OCI-M2 (cell line): ENCODE data around the gene COX7B2.

Source experiments
- DNase-seq: peaks from one replicate; lab custom pipeline; 2025; ENCODE audit not compliant: unreplicated experiment; lab: John Stamatoyannopoulos, UW

Gene COX7B2

GRCh38 chr4:46890056-46890455 lies 19.0 kb downstream of the COX7B2 start:
- DNase-seq = no peak

- no peak for DNase-seq
Observed at GRCh38 chr4:46889410-46889809, 19.6 kb downstream of the COX7B2 start.

- no peak for DNase-seq
Observed at GRCh38 chr4:46886711-46887110, 22.3 kb downstream of the COX7B2 start.

GRCh38 chr4:46878641-46879040 lies 30.4 kb downstream of the COX7B2 start:
- DNase-seq = no peak

- no peak for DNase-seq
Observed at GRCh38 chr4:46874811-46875210, 34.2 kb downstream of the COX7B2 start.

- no peak for DNase-seq
Observed at GRCh38 chr4:46870411-46870810, 38.6 kb downstream of the COX7B2 start.

- DNase-seq = no peak
Observed at GRCh38 chr4:46856333-46856732, 52.7 kb downstream of the COX7B2 start.

- no peak for DNase-seq
Observed at GRCh38 chr4:46852800-46853199, 56.2 kb downstream of the COX7B2 start.

GRCh38 chr4:46850026-46850425 lies 59.0 kb downstream of the COX7B2 start:
- no peak for DNase-seq

- DNase-seq = peak; percentile 5
Observed at GRCh38 chr4:46844325-46844917, 64.6 kb downstream of the COX7B2 start.

- DNase-seq = no peak
Observed at GRCh38 chr4:46839128-46839527, 69.9 kb downstream of the COX7B2 start.

- DNase-seq = no peak
Observed at GRCh38 chr4:46837639-46838038, 71.4 kb downstream of the COX7B2 start.

- DNase-seq = no peak
Observed at GRCh38 chr4:46836584-46836983, 72.5 kb downstream of the COX7B2 start.

GRCh38 chr4:46830971-46831454 lies 78.0 kb downstream of the COX7B2 start:
- DNase-seq = no peak

- no peak for DNase-seq
Observed at GRCh38 chr4:46820154-46820553, 88.9 kb downstream of the COX7B2 start.

- DNase-seq = no peak
Observed at GRCh38 chr4:46819095-46819494, 90.0 kb downstream of the COX7B2 start.

- no peak for DNase-seq
Observed at GRCh38 chr4:46818604-46819003, 90.4 kb downstream of the COX7B2 start.

GRCh38 chr4:46817806-46818205 lies 91.2 kb downstream of the COX7B2 start:
- DNase-seq = no peak

- DNase-seq = no peak
Observed at GRCh38 chr4:46804781-46805413, 104.1 kb downstream of the COX7B2 start.

GRCh38 chr4:46793036-46793435 lies 116.0 kb downstream of the COX7B2 start:
- DNase-seq = no peak

- no peak for DNase-seq
Observed at GRCh38 chr4:46781434-46782092, 127.5 kb downstream of the COX7B2 start.

- DNase-seq = no peak
Observed at GRCh38 chr4:46765465-46765864, 143.6 kb downstream of the COX7B2 start.
